ES-I3 (cell line): ENCODE data around the gene RNU7-1.

Experiments
- H3K36me3 ChIP-seq: 2 replicates; pipeline ENCODE4 v1.6.1; 2013; ENCODE audit warnings: mild to moderate bottlenecking, low read length, control low read depth, moderate library complexity; ENCODE audit not compliant: insufficient read depth
- H3K4me1 ChIP-seq: 2 replicates; pipeline ENCODE4 v1.6.1; 2013; ENCODE audit warnings: mild to moderate bottlenecking, control low read depth, low read length; ENCODE audit not compliant: insufficient read depth
- H3K9ac ChIP-seq: 2 replicates; pipeline ENCODE4 v1.6.1; 2013; ENCODE audit warnings: low read depth, mild to moderate bottlenecking, low read length, moderate library complexity
- H3K9me3 ChIP-seq: 2 replicates; pipeline ENCODE4 v1.6.1; 2013; ENCODE audit warnings: mild to moderate bottlenecking, low read length, moderate library complexity; ENCODE audit not compliant: control insufficient read depth, insufficient read depth

Gene RNU7-1

GRCh38 chr12:6968426-6968825, 24.8 kb downstream of the RNU7-1 start:
- Histone ChIP-seq H3K4me1 (no peaks in the 10 kb centered on the region; the same call in 1 of the 2 replicates), H3K36me3 (peaks cover 29% of the 10 kb centered on the region), H3K9ac (no peak overlapping the region), H3K9me3 (no peaks in the 10 kb centered on the region)

DNA sequence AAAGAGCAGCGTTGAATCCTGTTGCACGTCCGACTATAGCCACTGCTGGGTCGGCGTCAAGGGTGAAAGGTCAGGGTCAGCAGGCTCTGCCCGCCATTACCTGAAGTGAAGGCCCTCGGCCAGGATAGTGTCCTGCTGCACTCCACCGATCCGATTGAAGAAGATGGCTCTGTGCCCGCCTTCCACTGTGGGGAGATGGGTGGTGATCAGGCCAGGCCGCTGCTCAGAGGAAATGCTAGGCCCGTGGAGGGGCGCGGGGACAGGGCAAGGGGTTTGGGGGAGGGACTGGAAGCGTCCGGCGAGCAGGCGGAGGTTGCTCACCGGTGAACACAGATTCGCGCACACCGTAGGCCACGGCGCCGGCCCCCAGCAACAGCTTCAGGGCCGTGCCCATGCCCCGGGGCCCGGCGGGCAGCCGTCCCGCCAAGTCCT, 26.5 kb downstream of the RNU7-1 start:
- no peaks in the 10 kb centered on the region for H3K9me3 ChIP-seq
- peaks cover 39% of the 10 kb centered on the region for H3K36me3 ChIP-seq
- H3K9ac ChIP-seq = peak overlapping the region; percentile 94
- H3K4me1 ChIP-seq = no peaks in the 10 kb centered on the region; the same call in 1 of the 2 replicates

- Histone ChIP-seq H3K9ac (no peak overlapping the region), H3K36me3 (peaks cover 27% of the 10 kb centered on the region), H3K4me1 (no peaks in the 10 kb centered on the region; the same call in 1 of the 2 replicates)
Measured at GRCh38 chr12:6974180-6974579, 30.6 kb downstream of the RNU7-1 start.

DNA sequence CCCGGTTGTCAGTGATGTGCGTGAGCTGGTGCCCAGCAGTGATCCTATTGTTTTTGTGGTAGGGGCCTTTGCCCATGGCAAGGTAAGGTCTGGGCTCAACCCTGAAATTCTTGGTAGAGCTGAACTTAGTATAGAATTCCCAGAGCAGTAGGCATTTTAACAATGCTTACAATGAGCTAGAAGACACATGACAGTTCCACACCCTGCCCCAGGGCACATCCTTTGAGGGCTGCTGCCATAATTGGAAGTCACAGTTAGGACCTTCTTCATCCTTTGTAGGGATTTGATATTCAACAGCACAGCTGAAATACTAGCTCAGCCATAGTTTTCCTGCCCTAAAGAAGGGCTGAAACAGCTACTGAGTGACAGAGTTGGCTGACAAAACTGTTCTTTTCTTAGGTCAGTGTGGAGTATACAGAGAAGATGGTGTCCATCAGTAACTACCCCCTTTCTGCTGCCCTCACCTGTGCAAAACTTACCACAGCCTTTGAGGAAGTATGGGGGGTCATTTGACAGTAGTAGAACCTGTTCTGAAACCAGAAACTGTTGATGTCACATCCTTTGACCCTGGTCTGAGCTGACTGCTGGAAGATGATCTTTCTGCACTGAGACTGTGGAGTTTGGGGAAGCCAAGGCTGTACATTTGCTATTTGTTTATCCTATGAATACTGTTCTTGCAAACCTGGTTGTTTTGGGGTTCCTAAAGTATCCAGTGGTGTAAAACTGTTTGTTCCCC, 31.8 kb downstream of the RNU7-1 start:
- H3K4me1 ChIP-seq = no peaks in the 10 kb centered on the region
- H3K36me3 ChIP-seq = peaks cover 26% of the 10 kb centered on the region
- no peak overlapping the region for H3K9ac ChIP-seq
- no peaks in the 10 kb centered on the region for H3K9me3 ChIP-seq

More at GRCh38 chr12:6974180-6974579, 30.6 kb downstream of the RNU7-1 start:
- no peaks in the 10 kb centered on the region for H3K9me3 ChIP-seq

GRCh38 chr12:6977653-6978052, 34.0 kb downstream of the RNU7-1 start:
- Histone ChIP-seq H3K36me3 (peaks cover 34% of the 10 kb centered on the region), H3K9ac (no peak overlapping the region), H3K4me1 (no peaks in the 10 kb centered on the region), H3K9me3 (no peaks in the 10 kb centered on the region)

- Histone ChIP-seq H3K9me3 (no peaks in the 10 kb centered on the region), H3K4me1 (no peaks in the 10 kb centered on the region)
Measured at GRCh38 chr12:6978188-6978587, 34.6 kb downstream of the RNU7-1 start.

DNA sequence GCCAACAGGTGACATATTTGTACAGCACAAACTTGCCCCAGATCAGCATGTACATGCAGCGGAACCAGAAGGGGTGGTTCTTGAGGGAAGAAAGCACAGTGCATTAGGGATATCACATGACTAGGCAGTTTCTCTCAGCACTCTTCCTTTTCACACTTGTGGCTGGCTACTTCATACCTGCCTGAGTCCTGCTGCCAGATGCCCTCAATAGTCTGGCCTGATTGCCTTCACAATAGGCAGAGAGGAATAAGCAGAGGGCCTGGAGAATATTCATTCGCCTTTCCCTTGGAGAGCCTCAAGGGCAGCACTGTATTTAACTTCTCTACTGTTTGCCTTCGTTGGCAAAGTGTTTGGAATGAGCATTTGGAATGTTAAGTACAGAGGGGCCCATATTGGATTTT, 35.0 kb downstream of the RNU7-1 start:
- Histone ChIP-seq H3K9ac (no peak overlapping the region), H3K9me3 (no peaks in the 10 kb centered on the region), H3K36me3 (peaks cover 34% of the 10 kb centered on the region), H3K4me1 (no peaks in the 10 kb centered on the region)

More at GRCh38 chr12:6978188-6978587, 34.6 kb downstream of the RNU7-1 start:
- Histone ChIP-seq H3K36me3 (peaks cover 34% of the 10 kb centered on the region), H3K9ac (no peak overlapping the region)

DNA sequence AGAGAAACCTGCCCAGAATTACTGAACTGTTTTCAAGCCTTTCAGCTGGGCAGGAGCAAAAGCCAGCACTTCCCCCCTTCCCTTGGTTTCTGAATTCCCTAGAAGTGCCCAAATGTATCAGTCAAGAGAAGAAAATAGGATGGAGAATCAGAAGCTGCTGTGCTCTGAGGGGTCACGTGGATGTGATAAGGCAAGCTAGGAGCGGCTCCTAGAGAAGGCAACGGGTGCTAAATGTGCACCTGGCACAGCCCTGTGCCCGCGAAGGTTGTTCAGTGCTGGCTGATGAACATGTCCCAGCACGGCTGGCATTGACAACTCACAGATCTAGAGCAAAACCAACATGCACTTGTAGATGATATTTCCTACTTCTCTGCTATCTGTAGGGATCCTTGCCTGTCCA, 35.4 kb downstream of the RNU7-1 start:
- no peak overlapping the region for H3K9ac ChIP-seq
- H3K36me3 ChIP-seq = peaks cover 34% of the 10 kb centered on the region
- H3K9me3 ChIP-seq = no peaks in the 10 kb centered on the region
- no peaks in the 10 kb centered on the region for H3K4me1 ChIP-seq

DNA sequence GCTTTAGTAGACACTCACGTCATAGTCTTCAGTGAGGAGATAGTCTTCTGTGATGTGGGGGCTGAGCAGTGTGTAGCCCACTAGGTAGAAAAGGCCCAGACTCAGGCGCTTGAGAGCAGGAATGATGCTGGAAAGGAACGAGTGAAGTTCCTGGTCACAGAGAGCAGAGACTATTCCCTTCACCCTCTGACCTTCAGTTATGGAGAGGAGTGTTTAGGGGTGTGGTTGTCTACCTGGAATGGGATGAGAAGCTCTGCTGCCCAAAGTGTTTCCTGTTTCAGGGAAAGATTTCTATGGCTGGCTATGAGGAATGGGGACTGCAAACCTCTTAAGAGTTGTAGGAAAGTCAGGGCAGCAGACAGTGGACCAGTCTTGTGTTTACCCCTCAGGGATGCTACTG, 35.8 kb downstream of the RNU7-1 start:
- Histone ChIP-seq H3K9me3 (no peaks in the 10 kb centered on the region), H3K36me3 (peaks cover 30% of the 10 kb centered on the region), H3K9ac (no peak overlapping the region), H3K4me1 (no peaks in the 10 kb centered on the region)

- Histone ChIP-seq H3K9me3 (no peaks in the 10 kb centered on the region), H3K36me3 (peaks cover 24% of the 10 kb centered on the region), H3K9ac (no peak overlapping the region), H3K4me1 (no peaks in the 10 kb centered on the region)
Measured at GRCh38 chr12:6980075-6980474, 36.5 kb downstream of the RNU7-1 start.

- Histone ChIP-seq H3K9me3 (no peaks in the 10 kb centered on the region), H3K4me1 (no peaks in the 10 kb centered on the region), H3K9ac (no peak overlapping the region), H3K36me3 (peaks cover 17% of the 10 kb centered on the region)
Measured at GRCh38 chr12:6980740-6981139, 37.1 kb downstream of the RNU7-1 start.

- Histone ChIP-seq H3K36me3 (peaks cover 15% of the 10 kb centered on the region), H3K9ac (no peak overlapping the region), H3K4me1 (no peaks in the 10 kb centered on the region)
Measured at GRCh38 chr12:6981152-6982052, 37.8 kb downstream of the RNU7-1 start.

GRCh38 chr12:6982532-6982931, 38.9 kb downstream of the RNU7-1 start:
- Histone ChIP-seq H3K9ac (no peak overlapping the region), H3K9me3 (no peaks in the 10 kb centered on the region), H3K4me1 (no peaks in the 10 kb centered on the region), H3K36me3 (peaks cover 9% of the 10 kb centered on the region)

More at GRCh38 chr12:6981152-6982052, 37.8 kb downstream of the RNU7-1 start:
- no peaks in the 10 kb centered on the region for H3K9me3 ChIP-seq

- Histone ChIP-seq H3K36me3 (no peaks in the 10 kb centered on the region; the same call in none of the 2 replicates), H3K9me3 (no peaks in the 10 kb centered on the region), H3K4me1 (no peaks in the 10 kb centered on the region), H3K9ac (no peak overlapping the region)
Measured at GRCh38 chr12:6987956-6988553, 44.4 kb downstream of the RNU7-1 start.
